ENCODE results near the gene DUSP15. TPM values are rescaled to one million over a fixed set of nuclear protein-coding genes. Genes with fewer than 3 reads are reported as not detected.

Gene DUSP15
- total RNA-seq, 1 experiment from 2014 or later = not detected

DNA sequence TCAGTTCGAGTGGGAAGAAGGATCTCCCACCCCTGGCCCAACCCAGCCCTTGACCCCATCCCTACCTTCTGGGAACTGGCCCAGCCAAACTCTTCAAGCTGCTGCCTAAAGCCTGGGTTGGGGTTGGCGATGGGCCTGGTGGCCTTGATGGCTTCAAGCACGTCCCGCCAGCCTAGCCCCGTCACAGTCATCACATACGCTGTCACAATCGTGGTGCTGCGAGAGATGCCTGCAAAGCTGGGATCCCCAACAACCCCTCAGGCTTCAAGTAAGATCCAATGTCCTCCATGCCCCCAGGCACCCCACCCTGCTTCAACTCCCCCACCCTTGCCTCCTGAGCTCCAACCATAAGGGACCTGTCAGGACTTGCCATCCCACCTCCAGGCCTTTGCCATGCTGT, 7.8 kb downstream of the DUSP15 start:
- ChIA-PET POLR2A (ENCODE audit: unreplicated experiment) (no interaction called here), CTCF (no interaction called here)
- no peaks in the 10 kb centered on the region for H4K20me1 ChIP-seq (ENCODE audit: insufficient read depth)
- H3K79me2 ChIP-seq (ENCODE audit: low read depth) = no peaks in the 10 kb centered on the region
- no peak overlapping the region for H3K4me2 ChIP-seq
- DNase-seq = no peak
- no peak overlapping the region for H3K4me3 ChIP-seq
- BruUV-seq (replicated peaks) = no TSS peak
- H3K9me2 ChIP-seq (ENCODE audit: insufficient read depth) = no peaks in the 10 kb centered on the region
- no peak overlapping the region for H3K27ac ChIP-seq
- peaks cover 91% of the 10 kb centered on the region for H3K27me3 ChIP-seq (ENCODE audit: insufficient read depth, low read depth)
- H3K36me3 ChIP-seq (ENCODE audit: low read depth) = no peaks in the 10 kb centered on the region
- intact Hi-C loops (cut with micrococcal nuclease; ENCODE audit: unreplicated experiment) = no loop called here
- H3F3A ChIP-seq (ENCODE audit: insufficient read depth, low read depth) = no peaks in the 10 kb centered on the region
- no peaks in the 10 kb centered on the region for H3K9me3 ChIP-seq (ENCODE audit: insufficient read depth, low read depth)
- no peak overlapping the region for H2AFZ ChIP-seq
- no peak for TF ChIP-seq EZH2 (IDR thresholded peaks at IDR 0.05; ENCODE audit: low read depth)
- TF ChIP-seq, protein P1, sequence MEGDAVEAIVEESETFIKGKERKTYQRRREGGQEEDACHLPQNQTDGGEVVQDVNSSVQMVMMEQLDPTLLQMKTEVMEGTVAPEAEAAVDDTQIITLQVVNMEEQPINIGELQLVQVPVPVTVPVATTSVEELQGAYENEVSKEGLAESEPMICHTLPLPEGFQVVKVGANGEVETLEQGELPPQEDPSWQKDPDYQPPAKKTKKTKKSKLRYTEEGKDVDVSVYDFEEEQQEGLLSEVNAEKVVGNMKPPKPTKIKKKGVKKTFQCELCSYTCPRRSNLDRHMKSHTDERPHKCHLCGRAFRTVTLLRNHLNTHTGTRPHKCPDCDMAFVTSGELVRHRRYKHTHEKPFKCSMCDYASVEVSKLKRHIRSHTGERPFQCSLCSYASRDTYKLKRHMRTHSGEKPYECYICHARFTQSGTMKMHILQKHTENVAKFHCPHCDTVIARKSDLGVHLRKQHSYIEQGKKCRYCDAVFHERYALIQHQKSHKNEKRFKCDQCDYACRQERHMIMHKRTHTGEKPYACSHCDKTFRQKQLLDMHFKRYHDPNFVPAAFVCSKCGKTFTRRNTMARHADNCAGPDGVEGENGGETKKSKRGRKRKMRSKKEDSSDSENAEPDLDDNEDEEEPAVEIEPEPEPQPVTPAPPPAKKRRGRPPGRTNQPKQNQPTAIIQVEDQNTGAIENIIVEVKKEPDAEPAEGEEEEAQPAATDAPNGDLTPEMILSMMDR (conservative IDR thresholded peaks at IDR 0.05) = no peak
- H3K4me1 ChIP-seq (replicated peaks; ENCODE audit: insufficient read depth) = no peaks in the 10 kb centered on the region

- Histone ChIP-seq H3K27me3 (ENCODE audit: insufficient read depth, low read depth) (peaks cover 92% of the 10 kb centered on the region), H3F3A (ENCODE audit: insufficient read depth, low read depth) (no peaks in the 10 kb centered on the region), H3K27ac (no peak overlapping the region), H2AFZ (no peak overlapping the region), H3K9me3 (ENCODE audit: insufficient read depth, low read depth) (no peaks in the 10 kb centered on the region), H3K4me3 (no peak overlapping the region), H3K36me3 (ENCODE audit: low read depth) (no peaks in the 10 kb centered on the region), H3K4me1 (replicated peaks; ENCODE audit: insufficient read depth) (no peaks in the 10 kb centered on the region), H4K20me1 (ENCODE audit: insufficient read depth) (no peaks in the 10 kb centered on the region), H3K79me2 (ENCODE audit: low read depth) (no peaks in the 10 kb centered on the region), H3K4me2 (0 out of 2 replicates have a peak overlapping the region, but pooled peaks have one; percentile 61), H3K9me2 (ENCODE audit: insufficient read depth) (no peaks in the 10 kb centered on the region)
- POLR2A ChIA-PET (ENCODE audit: unreplicated experiment) = no interaction called here
- CTCF ChIA-PET = no interaction called here
- TF ChIP-seq EZH2 (IDR thresholded peaks at IDR 0.05; ENCODE audit: low read depth) = no peak
- TF ChIP-seq, protein P1 (conservative IDR thresholded peaks at IDR 0.05) = no peak
- BruUV-seq (replicated peaks) = no TSS peak
- DNase-seq = no peak
- intact Hi-C loops (cut with micrococcal nuclease; ENCODE audit: unreplicated experiment) = no loop called here
These were observed 8.2 kb downstream of the DUSP15 start for GRCh38 chr20:31862157-31862470.

- peak overlapping the region; percentile 61 for H3K4me2 ChIP-seq
- no peaks in the 10 kb centered on the region for H3K9me2 ChIP-seq (ENCODE audit: insufficient read depth)
- H3K36me3 ChIP-seq (ENCODE audit: low read depth) = no peaks in the 10 kb centered on the region
- no peak overlapping the region for H2AFZ ChIP-seq
- H3K27me3 ChIP-seq (ENCODE audit: insufficient read depth, low read depth) = peaks cover 92% of the 10 kb centered on the region
- TF ChIP-seq EZH2 (IDR thresholded peaks at IDR 0.05; ENCODE audit: low read depth) = no peak
- TF ChIP-seq, protein P1 (conservative IDR thresholded peaks at IDR 0.05) = no peak
- intact Hi-C loops (cut with micrococcal nuclease; ENCODE audit: unreplicated experiment) = loop anchor here (1.0 kb wide), 1 partner anchor 9 kb away; the partner anchor contains the start of genes DUSP15 and TTLL9
- H4K20me1 ChIP-seq (ENCODE audit: insufficient read depth) = no peaks in the 10 kb centered on the region
- H3F3A ChIP-seq (ENCODE audit: insufficient read depth, low read depth) = no peaks in the 10 kb centered on the region
- DNase-seq = peak in 1 of 2 experiments; percentile 56
- no peaks in the 10 kb centered on the region for H3K4me1 ChIP-seq (replicated peaks; ENCODE audit: insufficient read depth)
- POLR2A ChIA-PET (ENCODE audit: unreplicated experiment) = no interaction called here
- CTCF ChIA-PET = no interaction called here
- H3K79me2 ChIP-seq (ENCODE audit: low read depth) = no peaks in the 10 kb centered on the region
- H3K4me3 ChIP-seq = peak overlapping the region; percentile 43
- BruUV-seq (replicated peaks) = no TSS peak
- H3K9me3 ChIP-seq (ENCODE audit: insufficient read depth, low read depth) = no peaks in the 10 kb centered on the region
- no peak overlapping the region for H3K27ac ChIP-seq
These were observed 8.8 kb downstream of the DUSP15 start for GRCh38 chr20:31861385-31862156.

Measured in PC-9 (cell line).